BJ (cell line): Measurements from ENCODE around the gene ZBTB22. TPM values are rescaled to one million over a fixed set of nuclear protein-coding genes. Genes with fewer than 3 reads are reported as not detected.
"Not testable (repeated sequence)": the region's sequence is repeated elsewhere in the genome, so short reads cannot be mapped to it uniquely, and the experiment has no call there.

Experiments
- CTCF ChIA-PET: fragments of 350-600 bp; formaldehyde crosslinking; extraction: SDS; loops from one replicate; lab custom pipeline; 2021; ENCODE audit warnings: antibody characterized with exemption, inconsistent platforms; lab: Yijun Ruan, JAX
- POLR2A ChIA-PET: fragments of 300-600 bp; sonication (Branson Sonifier 250); formaldehyde crosslinking; extraction: SDS; loops from one replicate; lab custom pipeline; 2021; ENCODE audit warnings: antibody characterized with exemption; lab: Charles Lee
- DNase-seq: peaks from one replicate; pipeline ENCODE4 v3.0.0-alpha.2; 2011; ENCODE audit warnings: low read depth
- H3K27me3 ChIP-seq: 2 replicates; pipeline ENCODE4 v1.6.0; 2011; ENCODE audit warnings: low read length; ENCODE audit not compliant: control insufficient read depth, insufficient read depth
- H3K36me3 ChIP-seq: 2 replicates; pipeline ENCODE4 v1.5.1; 2011; ENCODE audit warnings: low read length; ENCODE audit not compliant: control insufficient read depth, insufficient read depth
- H3K4me3 ChIP-seq: 2 replicates; pipeline ENCODE4 v1.5.1; 2011; ENCODE audit warnings: low read depth, mild to moderate bottlenecking, control low read depth, low read length
- CTCF ChIP-seq: IDR thresholded peaks from 2 replicates; pipeline ENCODE4 v1.5.1; 2011; ENCODE audit warnings: low read depth, mild to moderate bottlenecking, control low read depth, inconsistent platforms, low read length, moderate library complexity; ENCODE audit not compliant: insufficient read depth
- polyA plus RNA-seq: library from polyadenylated mRNA; depleted of rRNA; stranded (reverse); fragments of >200 nt; gene quantifications from 2 replicates; pipeline ENCODE4 v1.2.3, GENCODE V29; 2011

Gene ZBTB22
- polyA plus RNA-seq, 1 experiment, result 13.6 TPM

GRCh38 chr6:33288141-33288920 is 29.2 kb downstream of the ZBTB22 start:
- TF ChIP-seq CTCF, result no peak
- CTCF ChIA-PET, result interaction anchor here (1.1 to 4.0 kb wide), 3 partner anchors 11 to 127 kb away, joined by 4 to 21 read pairs (median 21); partner anchors contain the start of genes B3GALT4 and RGL2
- no peaks in the 10 kb centered on the region for H3K27me3 ChIP-seq
- peak overlapping the region; percentile 64 for H3K4me3 ChIP-seq
- POLR2A ChIA-PET, result interaction anchor here (0.5 to 1.0 kb wide), 2 partner anchors 13 to 451 kb away, joined by 4 to 7 read pairs; no protein-coding TSS in a partner anchor
- no peak for DNase-seq
- peaks cover 24% of the 10 kb centered on the region for H3K36me3 ChIP-seq

GRCh38 chr6:33286946-33287914 is 30.3 kb downstream of the ZBTB22 start:
- Histone ChIP-seq H3K36me3 (peaks cover 19% of the 10 kb centered on the region), H3K4me3 (no peak overlapping the region), H3K27me3 (no peaks in the 10 kb centered on the region)
- no peak for DNase-seq
- no peak for TF ChIP-seq CTCF
- CTCF ChIA-PET, result interaction anchor here (2.9 to 4.0 kb wide), 2 partner anchors 10 to 12 kb away, joined by 21 read pairs; partner anchors contain the start of genes B3GALT4 and RGL2
- POLR2A ChIA-PET, result interaction anchor here (0.5 kb wide), 1 partner anchor 450 kb away, joined by 7 read pairs; no protein-coding TSS in a partner anchor

- H3K4me3 ChIP-seq, DNase-seq, CTCF ChIA-PET, H3K27me3 ChIP-seq, POLR2A ChIA-PET: not testable (repeated sequence)
- H3K36me3 ChIP-seq, result peaks cover 16% of the 10 kb centered on the region
Measured at GRCh38 chr6:33285214-33285613, 32.3 kb downstream of the ZBTB22 start.

- H3K27me3 ChIP-seq, result no peaks in the 10 kb centered on the region
- ChIA-PET CTCF (no interaction called here), POLR2A (no interaction called here)
- DNase-seq, result no peak
- no peak overlapping the region for H3K4me3 ChIP-seq
- TF ChIP-seq CTCF, result no peak
- H3K36me3 ChIP-seq, result peaks cover 19% of the 10 kb centered on the region
Measured at GRCh38 chr6:33280539-33280938, 37.0 kb downstream of the ZBTB22 start.

GRCh38 chr6:33279971-33280511 is 37.5 kb downstream of the ZBTB22 start:
- ChIA-PET POLR2A (no interaction called here), CTCF (interaction anchor here (3.3 kb wide), 1 partner anchor 19 kb away, joined by 13 read pairs; the partner anchor contains the start of gene RGL2)
- no peak overlapping the region for H3K4me3 ChIP-seq
- DNase-seq, result no peak
- peaks cover 21% of the 10 kb centered on the region for H3K36me3 ChIP-seq
- peak; percentile 60 for TF ChIP-seq CTCF
- H3K27me3 ChIP-seq, result no peaks in the 10 kb centered on the region
